ENCODE measurements around the gene SLX4.
"Not testable (repeated sequence)": the region's sequence is repeated elsewhere in the genome, so short reads cannot be mapped to it uniquely, and the experiment has no call there.

SLX4 gene

GRCh38 chr16:3611146-3611975, at the start of gene SLX4:
SLX4 (minus strand) TSS chr16:3611606; CDS start chr16:3608964, 2,642 bp downstream.
- DNase-seq (ENCODE audit: low read depth, low spot score) = peak; percentile 99

DNA sequence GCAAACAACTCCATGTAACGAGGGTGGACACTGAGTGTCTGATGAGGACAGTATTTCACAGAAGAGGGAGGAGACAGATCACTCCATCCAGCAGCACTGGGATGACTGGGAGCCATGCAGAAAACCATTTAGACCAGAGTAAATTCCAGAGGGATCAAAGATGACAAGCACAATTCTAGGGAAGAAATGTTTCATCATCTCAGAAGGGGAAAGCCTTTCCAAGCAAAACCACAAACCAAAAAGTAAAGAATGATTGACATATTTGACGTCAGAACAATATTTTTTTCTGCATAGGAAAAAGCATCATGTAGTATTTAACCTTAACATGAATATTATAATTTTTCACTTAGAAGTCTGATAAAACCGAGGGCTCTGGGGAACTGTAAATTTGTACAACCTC, 47.8 kb upstream of the SLX4 start:
- peak; percentile 42 for DNase-seq (ENCODE audit: low read depth, low spot score)

DNA sequence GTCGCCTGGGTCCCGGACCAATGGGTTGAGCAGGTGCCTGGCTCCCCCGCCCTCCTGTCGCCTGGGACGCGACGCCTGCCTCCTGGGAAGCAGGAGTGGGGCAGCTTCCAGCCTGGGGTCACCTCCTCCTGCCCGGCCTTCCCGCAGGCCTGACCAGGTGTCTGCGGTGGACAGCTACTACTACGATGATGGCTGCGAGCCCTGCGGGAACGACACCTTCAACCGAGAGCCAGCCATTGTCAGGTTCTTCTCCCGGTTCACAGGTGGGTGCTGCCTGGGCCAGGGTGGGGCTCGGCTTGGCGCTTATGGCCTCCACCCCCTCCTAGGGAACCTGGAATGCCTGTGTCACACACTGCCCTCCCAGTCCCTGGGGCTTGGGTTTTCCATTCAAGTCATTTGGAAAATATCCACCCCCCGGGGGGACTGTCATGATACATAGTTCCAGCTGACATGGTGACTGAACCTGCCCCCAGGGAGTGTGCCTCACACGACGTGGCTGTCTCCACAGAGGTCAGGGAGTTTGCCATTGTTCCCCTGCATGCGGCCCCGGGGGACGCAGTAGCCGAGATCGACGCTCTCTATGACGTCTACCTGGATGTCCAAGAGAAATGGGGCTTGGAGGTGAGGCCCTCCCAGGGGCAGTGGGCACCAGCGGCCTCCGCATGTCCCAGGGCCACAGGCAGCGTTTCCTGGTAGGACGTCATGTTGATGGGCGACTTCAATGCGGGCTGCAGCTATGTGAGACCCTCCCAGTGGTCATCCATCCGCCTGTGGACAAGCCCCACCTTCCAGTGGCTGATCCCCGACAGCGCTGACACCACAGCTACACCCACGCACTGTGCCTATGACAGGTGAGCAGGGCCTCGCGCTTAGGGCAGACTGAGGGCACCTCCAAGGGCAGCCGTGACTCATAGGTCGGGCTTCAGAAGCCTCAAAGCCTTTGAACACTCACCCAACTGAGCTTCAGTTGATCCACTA, 45.4 kb upstream of the SLX4 start:
- no peak for DNase-seq (ENCODE audit: low read depth, low spot score)

GRCh38 chr16:3656160-3656490, 44.7 kb upstream of the SLX4 start:
- not testable (repeated sequence) for DNase-seq (ENCODE audit: low read depth, low spot score)

DNA sequence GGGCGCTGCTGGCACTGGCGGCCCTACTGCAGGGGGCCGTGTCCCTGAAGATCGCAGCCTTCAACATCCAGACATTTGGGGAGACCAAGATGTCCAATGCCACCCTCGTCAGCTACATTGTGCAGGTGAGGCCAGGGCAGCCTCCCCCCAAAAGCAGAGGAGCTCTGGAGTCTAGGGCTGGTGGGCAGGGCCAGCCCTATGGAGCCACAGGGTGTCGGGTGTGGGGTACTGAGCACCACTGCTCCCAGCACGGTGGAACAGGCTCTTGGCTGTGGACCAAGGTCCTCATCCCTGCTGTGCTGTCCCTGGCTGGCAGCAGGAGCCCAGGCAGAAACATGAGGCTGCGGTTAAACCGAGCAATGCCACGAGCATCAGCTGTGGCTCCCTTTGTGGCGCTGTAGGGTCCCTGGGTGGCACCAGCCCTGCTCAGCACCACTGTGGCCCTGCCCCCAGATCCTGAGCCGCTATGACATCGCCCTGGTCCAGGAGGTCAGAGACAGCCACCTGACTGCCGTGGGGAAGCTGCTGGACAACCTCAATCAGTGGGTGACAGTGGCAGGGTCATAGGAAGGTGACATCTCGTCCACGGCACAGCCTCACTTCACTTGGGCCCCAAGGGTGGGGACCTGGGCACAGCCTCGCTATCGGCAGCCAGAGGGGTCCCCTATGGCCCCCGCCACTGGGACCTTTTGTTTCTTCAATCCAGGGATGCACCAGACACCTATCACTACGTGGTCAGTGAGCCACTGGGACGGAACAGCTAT, 44.2 kb upstream of the SLX4 start:
- DNase-seq (ENCODE audit: low read depth, low spot score) = no peak

- no peak for DNase-seq (ENCODE audit: low read depth, low spot score)
Observed at GRCh38 chr16:3655030-3655395, 43.6 kb upstream of the SLX4 start.

DNA sequence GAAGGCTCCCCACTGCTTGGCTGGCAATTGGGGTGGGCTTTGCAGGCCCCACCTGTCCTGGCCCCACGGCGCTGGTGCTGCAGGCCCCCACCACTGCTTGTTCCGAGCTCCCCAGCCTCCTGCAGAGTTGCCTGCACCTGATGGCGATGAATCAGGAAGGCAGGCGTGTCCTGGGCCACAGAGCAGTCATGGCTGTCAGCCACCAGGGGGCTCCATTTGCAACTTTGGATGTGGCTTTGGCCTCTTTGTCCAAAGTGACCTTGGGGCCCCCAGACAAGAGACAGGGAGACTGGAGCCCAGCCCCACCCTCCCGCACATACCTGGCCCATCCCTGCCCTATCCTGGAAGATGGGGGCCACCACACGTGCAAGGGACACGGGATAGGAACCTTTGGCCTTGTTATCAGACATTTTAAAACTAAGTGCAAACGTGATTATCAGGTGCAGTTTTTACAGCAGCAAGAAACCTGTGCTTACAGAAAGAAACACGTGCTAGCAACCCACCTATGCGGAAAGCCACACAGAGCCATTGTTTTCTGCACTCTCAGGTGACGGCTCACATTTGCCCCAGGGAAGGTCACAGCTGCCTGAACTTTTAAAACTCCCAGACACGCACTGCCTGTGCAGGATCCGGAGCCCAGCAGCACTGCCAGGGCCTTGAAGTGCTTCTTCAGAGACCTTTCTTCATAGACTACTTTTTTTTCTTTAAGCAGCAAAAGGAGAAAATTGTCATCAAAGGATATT, 43.0 kb upstream of the SLX4 start, which contains the start of gene DNASE1:
DNASE1 (plus strand) TSS at position 443 of the 743 bp plus-strand sequence. CDS start 683 bp downstream, outside the sequence.
- peak; percentile 62 for DNase-seq (ENCODE audit: low read depth, low spot score)

DNA sequence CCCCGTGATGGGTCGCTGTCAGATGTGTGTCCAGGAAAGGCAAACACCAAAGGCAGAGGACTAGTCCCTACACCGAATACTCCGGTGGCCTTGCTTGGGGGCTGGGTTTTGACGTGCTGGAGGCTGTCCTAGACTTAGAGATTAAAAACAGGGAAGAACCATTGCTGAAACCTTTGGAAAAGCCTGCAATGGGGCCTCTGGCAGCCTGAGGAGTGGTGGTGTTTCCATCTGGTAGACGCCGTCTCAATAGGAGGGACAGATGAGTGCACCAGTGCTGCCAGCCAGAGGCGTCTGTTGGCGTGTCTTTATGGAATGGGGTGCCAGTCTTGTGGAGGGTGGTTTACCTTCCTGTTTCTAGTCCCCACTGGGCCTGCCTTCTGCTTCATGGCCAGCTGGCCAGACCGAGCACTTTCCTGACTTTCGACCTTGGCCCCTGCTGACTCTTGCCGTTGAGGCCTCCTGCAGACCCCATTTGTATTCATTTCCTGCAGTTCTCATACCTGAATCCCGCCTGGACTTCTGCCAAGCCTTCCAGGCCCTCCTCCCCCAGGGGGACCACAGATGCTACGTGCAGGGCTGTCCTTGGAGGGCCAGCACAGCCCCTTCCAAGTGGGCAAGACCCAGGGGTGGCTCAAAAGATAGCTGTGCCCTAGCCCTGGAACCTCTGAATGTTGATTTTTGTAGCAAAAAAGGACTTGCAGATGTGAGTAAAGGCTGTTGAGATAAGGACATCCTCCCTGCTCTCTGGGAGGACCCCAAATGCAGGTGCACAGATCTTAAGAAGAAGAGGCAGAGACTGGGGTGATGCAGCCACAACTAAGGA, 41.2 kb upstream of the SLX4 start:
- no peak for DNase-seq (ENCODE audit: low read depth, low spot score)

- no peak for DNase-seq (ENCODE audit: low read depth, low spot score)
Observed at GRCh38 chr16:3651461-3652372, 40.3 kb upstream of the SLX4 start.

- DNase-seq (ENCODE audit: low read depth, low spot score) = no peak
Observed at GRCh38 chr16:3650631-3651265, 39.3 kb upstream of the SLX4 start.

- peak; percentile 50 for DNase-seq (ENCODE audit: low read depth, low spot score)
Observed at GRCh38 chr16:3646348-3646920, 35.0 kb upstream of the SLX4 start.

GRCh38 chr16:3645504-3646347, 34.3 kb upstream of the SLX4 start:
- peak; percentile 91 for DNase-seq (ENCODE audit: low read depth, low spot score)

DNA sequence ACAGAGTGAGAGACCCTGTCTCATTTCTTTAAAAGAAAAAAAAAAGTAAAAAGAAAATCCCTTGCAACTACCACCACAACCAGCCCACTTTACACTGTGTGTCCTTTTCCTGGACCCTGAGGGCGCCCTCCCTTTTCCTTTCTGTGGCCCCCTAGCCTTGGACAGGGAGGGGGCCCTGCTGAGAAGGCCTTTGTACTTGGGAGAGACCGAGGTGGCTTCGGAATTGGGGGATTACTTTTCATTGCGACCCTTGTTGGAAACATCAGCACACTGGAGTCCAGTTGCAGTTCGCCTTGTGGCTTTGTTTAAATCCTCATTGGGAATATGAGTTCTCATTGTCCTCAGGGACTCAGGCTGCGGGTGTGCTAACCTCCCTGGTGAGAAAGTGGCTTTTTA, 33.7 kb upstream of the SLX4 start:
- no peak for DNase-seq (ENCODE audit: low read depth, low spot score)

DNA sequence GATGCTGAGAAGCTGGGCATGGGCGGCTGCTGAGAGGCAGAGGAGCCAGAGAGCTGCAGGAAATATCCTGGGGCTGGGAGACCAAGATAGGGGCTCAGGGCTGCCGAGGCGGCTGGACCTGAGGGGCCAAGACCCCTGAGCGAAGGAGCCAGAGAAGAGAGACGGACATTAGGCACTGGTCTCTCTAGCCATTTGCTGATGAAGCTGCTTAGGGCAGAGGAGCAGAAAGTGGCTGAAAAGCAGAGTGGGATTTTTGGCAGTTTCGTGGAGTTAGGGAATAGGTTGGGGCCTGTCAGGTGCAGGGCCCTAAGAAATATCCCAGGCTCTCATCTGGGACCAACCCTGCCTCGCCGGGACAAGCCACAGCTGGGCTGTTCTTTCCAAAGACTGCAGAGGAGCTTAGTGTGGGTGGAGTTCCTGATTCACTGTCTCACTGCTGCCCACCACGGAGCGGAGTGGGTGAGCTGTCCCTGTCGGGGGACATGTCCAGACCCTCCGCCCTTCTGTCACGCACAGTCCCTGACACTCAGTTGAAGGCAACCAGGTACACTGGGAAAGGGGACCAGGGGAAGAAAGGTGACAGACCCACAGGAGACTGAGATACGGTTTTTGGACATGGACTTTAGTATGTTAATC, 31.8 kb upstream of the SLX4 start:
- no peak for DNase-seq (ENCODE audit: low read depth, low spot score)

DNA sequence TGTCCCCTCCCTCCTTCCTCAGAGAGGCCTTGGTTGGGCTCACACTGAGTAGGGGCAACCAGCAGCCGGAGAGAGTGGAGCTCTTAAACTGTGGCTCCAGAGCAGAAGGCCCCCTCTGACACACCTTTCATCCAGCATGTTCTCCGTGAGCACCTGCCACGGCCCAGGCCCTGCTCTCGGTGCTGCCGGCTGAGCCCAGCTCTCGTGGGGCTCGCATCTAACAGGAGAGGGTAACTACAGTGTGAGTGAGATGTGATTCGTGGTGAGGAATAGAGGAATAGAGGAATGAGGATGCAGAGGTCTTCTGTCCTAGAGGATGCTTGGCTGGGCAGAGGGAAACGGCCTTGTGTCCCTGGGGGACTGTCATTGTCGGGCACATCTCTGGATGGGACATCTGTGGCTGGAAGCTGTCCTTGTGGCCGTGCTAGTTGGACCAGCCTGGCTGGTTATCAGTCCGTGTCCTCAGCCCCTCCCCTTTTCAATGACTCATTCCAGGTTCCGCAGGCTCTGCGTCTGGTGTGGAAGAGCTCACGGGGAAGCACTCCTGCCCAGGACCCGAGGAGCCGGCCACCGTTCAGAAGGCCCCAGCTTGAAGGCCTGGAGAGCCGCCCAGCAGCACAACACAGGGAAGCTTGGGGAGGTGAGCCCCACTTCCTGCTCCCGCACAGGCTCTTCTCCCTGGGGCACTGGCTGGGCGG, 31.1 kb upstream of the SLX4 start:
- peak; percentile 65 for DNase-seq (ENCODE audit: low read depth, low spot score)

- no peak for DNase-seq (ENCODE audit: low read depth, low spot score)
Observed at GRCh38 chr16:3641801-3642396, 30.5 kb upstream of the SLX4 start.

All from astrocyte of the hippocampus (primary cell).